ENCODE data around the gene SLC9A5.

SLC9A5 gene

DNA sequence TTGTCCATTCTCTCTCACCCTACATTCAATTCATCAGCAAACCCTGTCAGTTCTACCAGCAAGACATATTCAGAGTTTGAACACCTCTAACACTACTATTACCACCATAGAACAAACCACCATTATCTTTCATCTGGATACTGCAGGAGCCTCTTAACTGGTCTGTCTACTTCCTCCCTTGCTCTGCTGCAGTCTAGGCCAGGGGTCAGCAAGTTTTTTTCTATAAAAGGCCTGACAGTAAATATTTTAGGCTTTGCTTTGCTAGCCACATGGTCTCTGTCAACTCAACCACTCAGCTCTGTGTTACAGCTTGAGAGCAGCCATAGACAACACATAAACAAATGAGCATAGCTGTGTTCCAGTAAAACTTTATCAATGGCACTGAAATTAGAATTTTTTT is 63.9 kb downstream of the SLC9A5 start:
- DNase-seq = no peak

DNA sequence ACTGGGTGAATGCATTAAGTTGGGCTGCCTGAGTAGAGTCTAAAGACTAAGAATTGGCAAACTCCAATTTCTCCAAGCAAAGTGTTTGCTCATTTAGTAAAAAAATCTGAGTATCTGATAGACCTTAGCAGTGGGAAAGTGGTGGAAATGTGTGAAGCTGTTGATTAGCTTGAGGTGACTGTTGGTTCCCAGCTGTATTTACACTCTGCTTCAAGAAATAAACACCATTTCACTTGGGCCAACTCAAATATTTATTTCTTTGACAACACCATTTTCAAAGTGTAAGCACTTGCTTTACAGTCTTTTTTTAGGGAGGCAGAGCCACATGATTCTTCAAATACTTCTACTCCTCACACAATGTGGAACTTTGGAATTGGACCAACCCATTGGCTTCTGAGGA is 69.1 kb downstream of the SLC9A5 start:
- no peak for DNase-seq
